Midbrain (tissue), 1 donor: ENCODE data around the gene DBF4.
"Not testable (repeated sequence)": the region's sequence is repeated elsewhere in the genome, so short reads cannot be mapped to it uniquely, and the experiment has no call there.

Experiments used
- DNase-seq: peaks from one replicate; lab custom pipeline; 2025; lab: John Stamatoyannopoulos, UW

DBF4 gene, protein sequence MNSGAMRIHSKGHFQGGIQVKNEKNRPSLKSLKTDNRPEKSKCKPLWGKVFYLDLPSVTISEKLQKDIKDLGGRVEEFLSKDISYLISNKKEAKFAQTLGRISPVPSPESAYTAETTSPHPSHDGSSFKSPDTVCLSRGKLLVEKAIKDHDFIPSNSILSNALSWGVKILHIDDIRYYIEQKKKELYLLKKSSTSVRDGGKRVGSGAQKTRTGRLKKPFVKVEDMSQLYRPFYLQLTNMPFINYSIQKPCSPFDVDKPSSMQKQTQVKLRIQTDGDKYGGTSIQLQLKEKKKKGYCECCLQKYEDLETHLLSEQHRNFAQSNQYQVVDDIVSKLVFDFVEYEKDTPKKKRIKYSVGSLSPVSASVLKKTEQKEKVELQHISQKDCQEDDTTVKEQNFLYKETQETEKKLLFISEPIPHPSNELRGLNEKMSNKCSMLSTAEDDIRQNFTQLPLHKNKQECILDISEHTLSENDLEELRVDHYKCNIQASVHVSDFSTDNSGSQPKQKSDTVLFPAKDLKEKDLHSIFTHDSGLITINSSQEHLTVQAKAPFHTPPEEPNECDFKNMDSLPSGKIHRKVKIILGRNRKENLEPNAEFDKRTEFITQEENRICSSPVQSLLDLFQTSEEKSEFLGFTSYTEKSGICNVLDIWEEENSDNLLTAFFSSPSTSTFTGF

DNA sequence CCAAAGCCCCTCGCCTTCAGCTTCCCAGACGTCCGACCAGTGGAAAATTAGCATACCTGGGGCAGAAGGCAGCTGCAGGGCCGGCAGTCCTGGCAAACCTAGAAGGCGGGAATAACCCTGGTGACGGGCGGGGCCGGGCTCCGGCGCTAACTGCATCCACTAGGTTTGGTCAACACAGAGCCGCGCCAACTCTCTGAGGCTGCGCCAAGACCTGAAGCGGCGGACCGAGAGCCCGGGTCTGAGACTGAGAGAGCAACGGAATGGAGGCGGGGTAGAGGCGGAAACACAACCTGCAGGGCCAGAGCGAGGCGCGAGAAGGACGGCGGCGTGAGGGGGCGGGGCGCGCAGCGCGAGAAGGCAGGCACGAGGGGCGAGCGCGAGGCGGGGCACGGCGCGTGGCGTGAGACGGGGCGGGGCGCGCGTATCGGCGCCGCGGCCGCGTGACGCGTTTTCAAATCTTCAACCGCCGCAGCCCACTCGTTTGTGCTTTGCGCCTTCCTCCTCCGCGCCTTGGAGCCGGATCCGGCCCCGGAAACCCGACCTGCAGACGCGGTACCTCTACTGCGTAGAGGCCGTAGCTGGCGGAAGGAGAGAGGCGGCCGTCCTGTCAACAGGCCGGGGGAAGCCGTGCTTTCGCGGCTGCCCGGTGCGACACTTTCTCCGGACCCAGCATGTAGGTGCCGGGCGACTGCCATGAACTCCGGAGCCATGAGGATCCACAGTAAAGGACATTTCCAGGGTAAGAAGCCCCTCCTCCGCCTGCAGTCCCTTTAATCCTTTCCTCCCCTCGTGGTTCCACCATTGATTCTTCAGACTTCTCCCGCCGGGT, at the start of gene DBF4, which contains the start of gene SLC25A40:
DBF4 (plus strand) TSS at position 454 of the 829 bp plus-strand sequence; CDS start at position 694, 240 bp downstream.
SLC25A40 (minus strand) TSS at position 321 of the 829 bp plus-strand sequence. CDS start 17,633 bp downstream, outside the sequence.
- peak; percentile 88 for DNase-seq

DNA sequence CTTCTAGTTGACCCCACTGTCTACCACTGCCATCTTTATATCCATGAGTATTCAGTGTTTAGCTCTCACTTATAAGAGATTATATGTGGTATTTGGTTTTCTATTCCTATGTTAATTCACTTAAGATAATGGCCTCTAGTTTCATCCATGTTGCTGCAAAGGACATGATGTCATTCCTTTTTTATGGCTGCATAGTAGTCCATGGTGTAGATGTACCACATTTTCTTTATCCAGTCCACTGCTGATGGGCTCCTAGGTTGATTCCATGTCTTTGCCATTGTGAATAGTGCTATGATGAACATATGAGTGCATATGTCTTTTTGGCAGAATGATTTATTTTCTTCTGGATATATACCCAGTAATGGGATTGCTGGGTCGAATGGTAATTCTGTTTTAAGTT, 47.9 kb upstream of the DBF4 start:
- not testable (repeated sequence) for DNase-seq

DNA sequence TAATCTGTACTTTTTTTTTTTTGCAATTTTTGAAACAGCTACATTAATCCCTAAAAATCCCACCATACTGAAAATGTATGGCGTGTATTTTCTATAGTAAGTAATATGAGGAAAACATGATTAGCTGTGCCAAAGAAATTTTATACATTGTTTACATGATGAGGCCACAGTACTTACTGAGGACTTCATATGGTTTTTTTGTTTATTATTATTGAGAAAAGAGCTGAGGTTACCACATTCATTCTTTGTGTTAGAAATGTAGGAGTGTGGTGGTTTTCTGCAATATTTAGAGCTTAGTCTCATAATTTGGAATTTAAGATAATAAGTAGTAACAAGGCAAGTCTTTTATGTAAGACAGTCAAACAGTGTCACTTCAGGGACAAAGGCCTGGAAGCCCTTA, 45.2 kb upstream of the DBF4 start:
- DNase-seq, result no peak

DNA sequence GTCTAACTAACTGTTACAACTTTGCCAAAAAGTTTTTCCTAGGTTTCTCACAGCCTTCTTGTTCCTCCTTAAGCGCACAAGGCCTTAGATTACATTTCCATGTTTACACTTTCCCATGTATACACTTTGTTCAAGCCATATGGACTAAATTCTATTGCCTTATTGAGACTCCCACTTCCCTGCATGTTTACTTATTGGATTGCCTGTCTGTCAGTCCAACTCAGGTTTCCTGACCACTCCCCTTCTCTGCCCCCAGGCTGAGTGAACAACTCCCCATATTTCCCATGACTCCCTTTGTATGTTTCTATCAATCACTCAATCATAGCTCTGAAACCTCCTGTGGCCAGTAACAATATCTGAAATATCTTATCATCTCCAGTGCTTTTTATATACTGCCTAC, 43.2 kb upstream of the DBF4 start:
- DNase-seq, result no peak

DNA sequence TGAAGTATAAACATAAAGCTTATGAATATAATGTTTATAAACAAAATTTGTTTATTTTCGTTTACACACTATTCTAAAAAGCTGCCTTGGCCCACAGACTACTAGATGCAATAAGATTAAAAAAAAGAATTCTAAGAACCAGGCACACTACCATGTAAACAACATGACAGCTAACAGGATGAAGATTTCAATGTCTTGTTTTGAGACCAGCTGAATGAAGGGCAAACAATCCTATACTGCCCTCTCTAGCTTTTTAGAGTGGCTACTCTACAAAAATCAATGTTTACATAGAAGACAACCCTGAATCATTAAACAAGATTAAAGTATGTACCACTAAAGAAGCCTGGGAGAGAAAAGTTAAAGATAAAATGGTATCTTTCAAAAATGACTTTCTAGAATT, 38.7 kb upstream of the DBF4 start:
- DNase-seq, result no peak

DNA sequence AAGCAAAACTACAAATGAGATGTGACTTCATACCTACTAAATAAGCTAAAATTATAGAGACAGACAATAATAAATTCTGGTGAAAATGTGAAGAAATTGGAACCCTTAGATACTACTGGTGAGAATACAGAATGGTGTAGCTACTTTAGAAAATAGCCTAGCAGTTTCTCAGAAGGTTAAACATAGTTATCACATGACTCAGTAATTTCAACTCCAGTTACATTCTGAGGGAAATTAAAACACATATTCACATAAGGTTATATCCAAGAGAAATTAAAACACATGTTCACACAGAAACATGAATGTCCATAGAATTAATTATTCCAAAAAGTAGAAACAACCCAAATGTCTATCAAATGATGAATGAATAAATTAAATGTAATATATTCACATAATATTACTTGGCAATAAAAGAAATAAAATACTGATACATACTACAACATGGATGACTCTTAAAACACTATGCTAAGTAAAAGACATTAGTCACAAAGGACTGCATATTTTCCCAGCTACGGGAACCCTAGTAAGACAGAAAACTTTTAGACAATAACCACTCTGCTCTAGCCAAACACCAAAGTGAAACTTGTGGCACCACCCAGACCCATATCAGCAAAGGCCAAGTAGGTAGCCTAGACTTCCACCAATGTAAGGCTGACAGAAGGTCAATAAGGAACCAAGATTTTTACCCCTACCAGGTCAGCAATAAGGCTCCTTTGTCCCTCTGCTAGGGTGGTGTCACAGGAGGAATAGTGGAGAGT, 25.3 kb upstream of the DBF4 start:
- no peak for DNase-seq

DNA sequence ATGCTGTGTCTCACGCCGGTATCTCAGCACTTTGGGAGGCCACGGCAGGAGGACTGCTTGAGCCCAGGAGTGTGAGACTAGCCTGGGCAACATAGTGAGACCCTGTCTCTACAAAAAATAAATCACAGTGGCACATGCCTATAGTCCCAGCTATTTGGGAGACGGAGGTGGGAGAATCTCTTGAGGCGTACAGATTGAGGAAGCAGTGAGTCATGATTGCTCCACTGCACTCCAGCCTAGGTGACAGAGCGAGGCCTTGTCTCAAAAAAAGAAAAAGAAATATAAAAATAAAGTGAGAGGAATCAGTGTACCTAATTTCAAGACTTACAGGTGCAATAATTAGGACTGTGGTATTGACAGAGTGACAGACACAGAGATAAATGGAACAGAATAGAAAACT, 24.0 kb upstream of the DBF4 start:
- no peak for DNase-seq

DNA sequence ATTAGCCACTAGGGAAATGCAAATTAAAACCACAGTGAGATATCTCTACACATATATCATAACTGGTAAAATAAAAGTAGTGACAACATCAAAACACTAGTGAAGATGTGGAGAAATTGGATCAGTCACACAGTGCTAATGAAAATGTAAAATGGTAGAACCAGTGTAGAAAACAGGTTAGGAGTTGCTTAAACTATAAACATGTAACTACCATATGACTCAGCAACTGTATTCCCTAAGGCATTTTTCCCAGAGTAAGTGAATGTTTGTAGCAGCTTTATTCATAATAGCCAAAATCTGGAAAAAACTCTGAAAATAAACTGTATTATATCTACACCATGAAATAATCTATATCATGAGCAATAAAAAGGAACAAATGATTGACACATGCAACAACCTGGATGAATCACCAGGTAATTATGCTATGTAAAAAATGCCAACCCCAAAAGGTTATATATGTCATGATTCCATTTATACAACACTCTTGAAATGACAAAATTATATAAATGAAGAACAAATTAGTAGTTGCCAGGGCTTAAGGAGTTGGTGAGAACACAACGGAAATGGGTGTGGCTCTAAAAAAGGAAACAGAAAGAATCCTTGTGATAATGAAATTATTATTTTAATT, 22.9 kb upstream of the DBF4 start:
- no peak for DNase-seq

DNA sequence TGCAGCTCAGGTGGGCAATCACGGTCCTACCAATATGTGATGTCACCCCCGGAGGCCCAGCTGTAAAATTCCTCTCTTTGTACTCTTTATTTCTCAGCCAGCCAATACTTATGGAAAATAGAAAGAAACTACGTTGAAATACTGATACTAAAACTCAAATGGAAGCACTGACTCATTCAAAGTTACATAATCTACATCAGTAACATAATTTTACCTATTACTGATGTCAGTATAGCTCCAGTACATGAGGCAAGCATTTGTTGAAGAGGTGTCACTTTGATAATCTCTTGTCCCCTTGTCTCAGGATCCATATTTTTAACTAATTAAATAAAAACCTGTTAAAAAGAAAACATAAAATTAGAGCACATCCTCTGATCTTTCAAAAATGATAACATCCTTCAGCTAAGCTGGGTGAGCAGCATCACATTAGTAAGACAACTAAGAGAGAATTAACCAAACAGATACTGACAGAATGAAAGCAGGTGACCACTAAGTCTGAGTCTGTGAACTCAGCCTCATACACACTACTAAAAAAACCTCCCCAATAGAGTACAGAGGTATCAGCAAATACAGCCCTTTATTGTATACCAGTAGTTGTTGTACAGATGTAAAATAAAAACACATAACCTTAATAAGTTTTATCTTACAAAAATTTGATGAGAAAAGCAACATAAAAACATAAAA, 17.7 kb upstream of the DBF4 start:
- DNase-seq, result no peak

DNA sequence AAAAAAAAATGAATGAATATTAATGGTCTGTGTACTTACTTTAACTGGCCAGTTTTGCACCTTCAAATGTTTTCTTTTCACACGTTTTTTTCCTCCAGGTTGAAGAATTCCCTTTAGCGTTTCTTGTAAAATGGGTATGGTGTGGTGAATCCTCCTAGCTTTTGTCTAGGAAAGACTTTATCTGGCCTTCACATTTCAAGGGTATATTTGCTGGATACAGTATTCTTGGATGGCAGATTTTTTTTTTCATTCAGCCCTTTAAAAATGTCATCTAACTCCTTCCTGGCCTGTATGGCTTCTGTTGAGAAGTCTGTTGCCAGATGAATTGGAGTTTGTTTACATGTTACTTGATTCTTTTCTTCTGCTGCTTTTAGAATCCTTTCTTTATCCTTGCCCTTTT, 10.2 kb upstream of the DBF4 start:
- no peak for DNase-seq

DNA sequence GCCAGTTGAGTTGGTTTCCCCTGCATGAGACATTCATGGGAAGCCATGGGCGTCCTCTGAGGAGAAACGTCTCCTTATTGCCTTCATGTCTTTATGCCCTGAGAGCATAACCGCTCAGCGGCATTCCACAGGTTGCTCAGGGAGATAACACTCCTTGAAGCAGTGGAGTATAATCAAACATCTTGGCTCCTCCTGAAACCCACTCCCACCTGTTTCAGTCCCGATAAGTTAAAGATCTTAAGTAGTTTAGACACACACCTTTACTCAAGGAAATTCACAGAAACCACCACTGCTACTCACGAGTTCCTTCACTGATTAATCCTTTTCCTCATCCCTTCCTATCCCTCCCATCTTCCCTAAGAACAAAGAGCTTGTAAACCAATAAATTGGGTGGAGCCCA, 9.8 kb upstream of the DBF4 start:
- DNase-seq, result not testable (repeated sequence)

DNA sequence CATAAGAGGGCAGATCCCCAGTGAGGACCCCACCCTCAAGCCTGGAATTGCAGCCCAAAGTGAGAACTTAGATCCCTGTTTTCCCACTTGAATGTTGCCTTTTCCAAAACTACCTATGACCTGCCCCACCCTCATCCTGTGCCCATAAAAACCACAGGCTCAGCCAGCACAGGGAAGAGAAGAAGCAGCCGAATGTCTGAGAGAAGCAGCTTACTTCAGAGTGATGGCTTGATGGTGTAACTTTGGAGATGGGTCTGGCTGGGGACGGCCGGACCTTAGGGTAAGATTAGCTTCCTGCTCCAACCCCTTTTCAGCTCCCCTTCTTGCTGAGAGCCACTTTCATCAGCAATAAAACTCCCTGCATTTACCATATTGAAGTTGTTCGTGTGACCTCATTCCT, 5.8 kb upstream of the DBF4 start:
- DNase-seq, result no peak

DNA sequence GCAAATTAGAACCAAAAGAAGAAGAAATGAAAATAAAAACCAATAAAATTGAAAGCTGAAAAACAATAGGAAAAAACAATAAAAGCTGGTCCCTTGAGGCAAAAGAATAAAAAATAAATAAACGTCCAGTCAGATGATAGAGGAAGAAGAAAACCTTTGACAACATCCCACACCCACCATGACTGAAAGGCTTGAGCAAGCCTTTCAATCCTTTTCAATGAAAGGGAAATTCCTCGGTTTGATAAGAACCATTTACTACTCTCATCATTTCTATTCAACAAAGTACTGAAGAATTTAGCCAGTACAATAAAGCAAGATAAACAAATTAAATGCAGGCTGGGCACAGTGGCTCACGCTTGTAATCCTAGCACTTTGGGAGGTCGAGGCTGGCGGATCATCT, 3.9 kb upstream of the DBF4 start:
- DNase-seq, result no peak

DNA sequence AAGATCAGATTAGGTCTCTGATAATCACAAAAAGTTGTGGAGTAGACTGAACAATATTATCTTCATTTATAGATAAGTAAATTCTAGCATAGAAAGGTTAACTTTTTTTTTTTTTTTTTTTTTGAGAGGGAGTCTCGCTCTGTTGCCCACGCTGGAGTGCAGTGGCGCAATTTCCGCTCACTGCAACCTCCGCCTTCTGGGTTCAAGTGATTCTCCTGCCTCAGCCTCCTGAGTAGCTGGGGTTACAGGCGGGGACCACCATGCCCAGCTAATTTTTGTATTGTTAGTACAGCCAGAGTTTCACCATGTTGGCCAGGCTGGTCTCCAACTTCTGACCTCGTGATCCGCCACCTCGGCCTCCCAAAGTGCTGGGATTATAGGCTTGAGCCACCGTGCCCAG, 3.0 kb upstream of the DBF4 start:
- DNase-seq, result not testable (repeated sequence)

DNA sequence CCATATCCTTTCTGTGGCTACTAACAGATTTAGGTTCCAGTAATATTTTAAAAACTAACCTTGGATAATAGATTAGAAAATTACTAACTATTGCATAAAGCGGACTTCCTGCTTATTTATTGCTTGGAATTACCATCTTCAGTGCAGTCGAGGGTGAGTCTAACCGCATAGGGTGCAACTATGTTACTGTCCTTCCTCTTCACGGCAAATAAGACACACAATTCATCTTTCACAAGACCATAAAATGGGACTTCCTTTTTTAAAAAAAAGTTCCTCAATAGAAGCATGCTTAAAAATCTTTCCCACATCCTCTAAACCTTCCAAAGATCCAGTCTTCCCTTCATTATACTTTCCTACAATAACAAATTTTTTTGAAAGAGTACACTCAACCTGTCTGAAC, 2.2 kb upstream of the DBF4 start:
- DNase-seq, result no peak

DNA sequence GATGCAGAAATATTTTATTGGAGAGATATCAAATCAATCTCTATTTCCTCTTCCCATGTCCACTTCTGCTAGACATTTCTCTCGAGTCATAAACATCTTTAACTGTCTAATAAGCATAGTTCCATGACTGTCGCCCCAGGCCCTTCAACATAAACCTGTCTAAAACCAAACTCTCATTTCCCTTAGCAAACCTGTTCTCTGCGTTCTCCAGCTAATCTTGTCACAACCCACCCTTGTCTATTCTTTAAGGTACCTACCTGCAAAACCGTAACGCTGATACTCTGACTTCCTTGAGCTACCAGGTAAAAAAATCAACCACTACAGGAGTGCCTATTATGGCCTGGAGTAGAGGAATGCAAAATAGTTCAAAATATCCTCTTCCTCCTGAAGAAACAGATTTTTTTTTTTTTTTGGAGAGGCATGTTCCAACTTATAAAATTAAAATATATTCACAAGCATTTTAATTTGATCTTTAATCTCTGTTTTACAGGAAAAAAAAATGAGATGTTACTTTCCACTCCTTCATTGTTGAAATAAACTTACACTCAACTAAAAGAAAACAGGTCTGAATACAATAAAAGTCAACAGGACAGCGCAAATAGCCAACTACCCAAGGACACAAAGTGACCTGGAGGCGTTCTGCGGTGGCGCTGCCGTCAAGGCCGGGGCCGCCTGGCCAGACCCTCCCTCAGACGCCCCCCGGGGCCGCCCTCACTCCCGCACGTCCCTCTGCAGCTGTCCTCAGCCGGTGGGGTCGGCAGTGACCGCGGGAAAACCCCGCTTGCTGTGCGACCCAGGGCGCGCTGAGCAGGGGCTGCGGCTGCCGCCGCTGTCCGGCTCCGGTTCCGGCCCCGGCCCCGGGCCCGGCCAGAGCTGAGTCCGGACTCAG, 898 bp upstream of the DBF4 start:
- DNase-seq, result no peak

DNA sequence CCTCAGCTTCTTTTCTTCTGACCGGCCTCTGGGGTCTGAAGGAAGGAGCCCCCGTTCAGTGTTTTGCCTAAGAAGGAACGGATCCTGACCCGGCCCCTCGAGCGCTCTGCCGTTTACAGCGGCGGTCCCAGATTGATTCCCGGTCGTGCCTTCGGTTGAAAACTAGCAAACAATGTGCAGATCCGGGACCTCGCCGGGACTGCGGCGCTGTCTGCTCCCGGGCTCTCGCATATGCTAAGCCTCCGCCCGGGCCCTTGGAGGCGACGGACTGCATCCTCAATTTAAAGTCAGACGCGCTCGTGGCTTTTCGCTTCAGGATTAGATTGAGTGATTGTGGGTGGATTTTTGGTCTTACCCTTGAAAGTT, 559 bp downstream of the DBF4 start:
- peak; percentile 44 for DNase-seq

DNA sequence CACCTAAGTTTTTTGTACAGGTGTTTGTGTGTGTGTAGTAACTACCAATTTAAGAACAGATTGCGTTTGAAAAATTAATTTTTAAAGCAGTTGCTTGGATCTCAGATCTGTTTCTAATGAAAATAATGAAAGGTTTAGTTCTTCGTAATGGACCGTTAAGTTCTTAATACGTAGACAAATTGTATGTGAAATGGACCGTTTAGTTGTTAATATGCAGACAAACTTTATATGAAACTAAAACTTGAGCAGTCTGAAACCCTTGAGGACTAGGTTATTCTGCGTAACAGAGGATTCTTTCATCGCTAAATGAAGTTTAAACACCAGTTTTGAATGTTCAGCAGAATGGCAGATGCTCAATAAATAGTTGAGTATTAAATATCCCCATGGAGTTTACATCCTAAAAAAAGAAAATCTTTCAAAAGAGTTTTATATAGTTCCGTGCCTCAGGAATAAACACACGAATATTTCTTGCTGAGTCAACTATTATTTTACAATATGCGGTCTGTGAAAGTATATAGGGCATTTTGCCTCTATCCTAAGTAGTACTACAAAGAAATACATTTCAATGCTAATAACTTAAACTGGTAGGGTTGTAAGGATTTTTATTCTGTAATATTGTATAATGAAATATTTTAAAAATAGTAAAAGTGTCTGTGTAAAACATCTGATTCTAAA, 1.2 kb downstream of the DBF4 start:
- DNase-seq, result no peak

DNA sequence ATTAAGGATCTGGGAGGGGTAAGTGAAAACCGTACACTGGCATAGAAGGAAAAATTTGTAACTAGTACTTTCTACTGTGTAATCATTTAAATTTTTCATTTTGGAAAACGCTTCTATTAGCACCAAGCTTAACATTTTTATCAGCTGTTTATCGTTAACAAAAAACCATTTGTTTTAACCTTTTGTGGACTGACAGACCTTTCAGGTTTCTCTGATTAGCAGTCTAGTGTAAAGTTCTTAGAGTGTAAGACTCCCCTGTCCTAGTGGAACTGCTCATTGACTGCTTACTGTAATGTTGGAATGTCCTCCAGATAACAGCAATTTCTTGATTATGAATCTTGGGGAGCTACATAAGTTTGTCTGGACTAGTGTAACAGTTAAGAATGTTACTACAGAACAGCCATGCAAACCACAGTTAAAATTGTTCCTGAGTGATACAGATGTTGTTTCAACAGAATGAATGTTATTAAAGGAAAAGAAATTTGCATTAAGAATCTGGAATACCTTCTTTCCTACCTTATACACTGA, 2.0 kb downstream of the DBF4 start:
- DNase-seq, result no peak
